T-helper 2 cell treated with Interferon-gamma antibody and Interleukin-4, amounts not matched to agents 5 μg/mL and 100 μg/mL, for 36 hours (primary cell): ENCODE data around the gene DCTN4.
A peak's percentile ranks its signal among the peaks of the same experiment; 100 is the strongest.
"Not testable (repeated sequence)": the region's sequence is repeated elsewhere in the genome, so short reads cannot be mapped to it uniquely, and the experiment has no call there.

Experiments
- DNase-seq: peaks from one replicate; pipeline ENCODE4 v3.0.0; 2021; ENCODE audit warnings: low spot score
- H3K27ac Mint-ChIP-seq: one replicate; pipeline ENCODE4 v1.8.0; 2021; ENCODE audit warnings: mild to moderate bottlenecking, mixed read lengths
- H3K27me3 Mint-ChIP-seq: one replicate; pipeline ENCODE4 v1.8.0; 2021; ENCODE audit warnings: low read depth, mixed read lengths
- H3K36me3 Mint-ChIP-seq: one replicate; pipeline ENCODE4 v1.8.0; 2021; ENCODE audit warnings: low read depth, mixed read lengths
- H3K4me1 Mint-ChIP-seq: one replicate; pipeline ENCODE4 v1.8.0; 2021; ENCODE audit warnings: low read depth, mixed read lengths
- H3K4me3 Mint-ChIP-seq: one replicate; pipeline ENCODE4 v1.8.0; 2022; ENCODE audit warnings: mild to moderate bottlenecking, moderate library complexity, mixed read lengths
- H3K9me3 Mint-ChIP-seq: one replicate; pipeline ENCODE4 v1.8.0; 2021; ENCODE audit warnings: mixed read lengths

Gene DCTN4

DNA sequence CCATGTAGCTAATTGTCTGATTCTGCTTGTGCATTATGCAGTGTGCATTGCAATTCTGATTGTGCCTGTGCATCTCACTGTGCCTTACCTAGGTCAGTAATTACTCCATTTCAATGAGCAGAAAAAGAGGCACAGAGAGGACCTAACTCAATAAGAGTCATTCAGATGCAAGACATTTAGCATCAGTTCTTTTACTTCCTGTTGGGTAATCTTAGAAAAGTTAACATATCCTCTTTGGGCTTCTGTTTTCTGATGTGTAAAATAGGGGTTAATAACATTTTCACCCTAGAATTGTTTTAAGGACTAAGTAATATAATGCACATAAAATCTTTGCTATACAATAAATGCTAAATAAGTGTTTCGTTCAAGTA is 7.0 kb upstream of the DCTN4 start:
- Mint-ChIP-seq H3K4me1 (peaks cover 18% of the 10 kb centered on the region), H3K9me3 (peaks cover 11% of the 10 kb centered on the region), H3K27ac (no peak overlapping the region), H3K27me3 (no peaks in the 10 kb centered on the region), H3K4me3 (no peak overlapping the region), H3K36me3 (peaks cover 3% of the 10 kb centered on the region)
- DNase-seq = no peak

DNA sequence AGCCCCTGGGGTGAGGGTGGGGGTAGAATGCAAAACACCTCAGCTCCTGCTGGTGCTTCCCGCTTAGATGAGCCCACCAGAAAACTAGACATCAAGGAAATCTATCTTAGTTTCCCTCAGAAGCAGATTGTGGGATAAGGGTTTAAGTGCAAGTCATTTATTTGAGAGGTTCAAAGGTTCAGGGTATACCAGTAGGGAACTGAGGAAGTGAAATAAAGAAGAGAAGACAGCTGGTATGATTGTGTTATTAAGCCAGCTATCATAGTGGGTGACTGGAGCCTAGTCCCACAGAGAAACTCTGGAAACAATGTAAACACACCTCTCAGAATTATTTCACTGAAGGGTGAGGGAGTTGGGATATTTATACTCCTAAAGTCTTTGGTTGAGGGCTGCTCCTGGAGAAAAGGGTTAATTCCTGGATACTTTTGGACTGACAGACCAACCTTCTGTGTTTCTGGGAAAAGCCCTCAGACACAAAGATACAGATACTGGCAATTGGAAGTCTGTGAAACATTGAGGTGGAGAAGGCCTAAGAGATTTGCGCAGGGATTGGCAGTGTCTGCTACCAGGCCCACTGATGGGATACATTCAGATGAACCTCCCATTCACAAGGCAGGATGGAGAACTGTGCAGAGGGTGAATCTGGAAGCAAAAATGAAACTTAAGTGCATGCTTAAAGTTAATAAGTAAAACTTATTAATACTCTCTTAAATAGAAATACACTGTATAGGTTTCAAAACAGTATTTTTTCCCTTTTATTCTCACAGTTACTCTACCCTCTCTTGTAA is 6.4 kb upstream of the DCTN4 start:
- DNase-seq = no peak
- H3K27ac Mint-ChIP-seq = no peak overlapping the region
- no peaks in the 10 kb centered on the region for H3K27me3 Mint-ChIP-seq
- no peak overlapping the region for H3K4me3 Mint-ChIP-seq
- H3K9me3 Mint-ChIP-seq = peaks cover 8% of the 10 kb centered on the region
- no peaks in the 10 kb centered on the region for H3K36me3 Mint-ChIP-seq
- H3K4me1 Mint-ChIP-seq = peaks cover 14% of the 10 kb centered on the region

DNA sequence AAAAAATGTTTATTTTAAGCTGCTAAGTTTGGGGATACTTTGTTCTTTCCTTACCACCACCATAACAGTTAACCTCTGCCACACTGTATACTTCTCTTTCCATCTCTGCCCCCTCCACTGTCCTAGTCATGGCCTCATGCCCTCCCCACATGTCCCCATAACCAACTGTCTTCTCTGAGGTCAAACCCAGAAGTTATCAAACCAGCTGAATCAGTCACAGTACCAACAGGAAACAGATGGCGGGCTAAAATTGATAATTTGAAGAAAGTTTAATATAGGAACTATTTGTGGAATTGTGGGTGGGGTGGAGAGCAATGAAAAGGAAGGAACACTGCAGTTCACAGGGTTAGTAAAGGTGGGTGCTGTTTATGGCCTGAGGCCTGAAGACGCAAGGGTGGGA is 5.7 kb upstream of the DCTN4 start:
- no peak for DNase-seq
- Mint-ChIP-seq H3K27me3 (no peaks in the 10 kb centered on the region), H3K4me1 (peaks cover 12% of the 10 kb centered on the region), H3K36me3 (no peaks in the 10 kb centered on the region), H3K4me3 (no peak overlapping the region), H3K27ac (no peak overlapping the region), H3K9me3 (peaks cover 8% of the 10 kb centered on the region)

DNA sequence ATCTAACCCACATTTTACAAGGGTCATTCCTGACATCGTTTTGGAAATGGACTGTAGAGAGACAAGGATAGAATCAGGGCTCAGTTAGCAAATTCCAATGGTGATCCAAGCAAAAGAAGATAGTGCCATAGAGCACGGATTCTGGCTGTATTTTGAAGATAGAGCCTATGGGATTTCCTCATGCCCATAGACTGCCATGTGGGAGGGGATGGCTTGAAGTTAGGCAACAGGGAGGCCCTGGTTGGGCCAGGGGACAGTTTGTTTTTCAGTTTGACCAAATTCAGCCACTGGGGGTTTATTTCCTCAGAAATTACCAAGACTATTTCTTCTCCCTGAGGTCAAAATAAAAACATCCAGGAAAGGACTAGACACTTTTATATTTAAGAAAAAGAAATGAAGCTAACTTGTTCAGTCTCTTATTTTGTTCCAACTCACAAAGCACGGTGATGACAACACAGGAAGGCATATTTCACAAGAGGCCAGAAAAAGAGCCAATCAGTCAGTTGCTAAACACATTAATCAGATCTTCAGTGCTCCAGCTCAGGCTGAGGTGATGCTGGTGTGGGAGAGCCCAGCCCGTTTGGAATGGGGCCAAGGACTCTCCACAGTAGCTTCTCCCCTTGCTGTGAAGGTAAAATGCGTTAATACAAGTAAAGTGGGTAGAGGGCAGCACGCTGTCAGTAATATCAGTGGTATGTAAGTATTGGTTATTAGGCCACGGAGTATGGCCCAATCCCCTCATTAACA is 4.4 kb upstream of the DCTN4 start:
- DNase-seq = no peak
- H3K27ac Mint-ChIP-seq = no peak overlapping the region

DNA sequence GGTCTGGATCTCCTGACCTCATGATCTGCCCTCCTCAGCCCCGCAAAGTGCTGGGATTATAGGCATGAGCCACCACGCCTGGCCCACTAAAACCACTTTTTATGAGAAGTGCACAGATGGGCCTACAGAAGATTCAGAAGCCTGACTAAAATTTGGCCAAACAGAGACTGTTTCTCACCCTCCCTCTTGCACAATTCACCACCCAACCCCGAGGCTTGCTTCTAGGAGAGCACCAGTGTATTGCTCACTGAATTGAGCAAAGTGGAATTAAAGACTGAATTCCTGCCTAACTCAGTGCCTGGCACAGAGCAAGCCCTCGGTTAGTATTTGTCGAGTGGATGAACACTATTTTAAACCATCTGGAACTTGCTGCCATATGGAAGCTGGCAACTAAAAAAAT is 3.4 kb upstream of the DCTN4 start:
- Mint-ChIP-seq H3K4me3 (no peak overlapping the region), H3K36me3 (peaks cover 2% of the 10 kb centered on the region), H3K4me1 (peaks cover 17% of the 10 kb centered on the region), H3K27me3 (no peaks in the 10 kb centered on the region), H3K9me3 (peaks cover 8% of the 10 kb centered on the region), H3K27ac (no peak overlapping the region)
- DNase-seq = no peak

More for the DNA sequence above, 4.4 kb upstream of the DCTN4 start:
- Mint-ChIP-seq H3K27me3 (no peaks in the 10 kb centered on the region), H3K36me3 (no peaks in the 10 kb centered on the region), H3K4me3 (no peak overlapping the region), H3K4me1 (peaks cover 12% of the 10 kb centered on the region), H3K9me3 (peaks cover 8% of the 10 kb centered on the region)

DNA sequence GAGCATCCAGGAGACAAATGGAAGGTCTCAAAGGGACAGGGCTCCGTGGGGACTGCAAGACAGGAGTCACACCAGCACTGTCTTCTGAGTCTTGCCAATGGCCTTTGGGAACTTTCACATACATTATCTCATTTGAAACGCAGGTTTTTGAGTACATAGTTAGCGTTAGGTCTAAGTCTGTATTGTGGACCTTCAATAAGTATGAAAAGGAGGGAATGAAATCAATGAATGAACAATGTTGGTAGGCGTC is 442 bp upstream of the DCTN4 start:
- Mint-ChIP-seq H3K9me3 (no peaks in the 10 kb centered on the region), H3K36me3 (peaks cover 21% of the 10 kb centered on the region), H3K27me3 (no peaks in the 10 kb centered on the region), H3K4me3 (no peak overlapping the region), H3K27ac (no peak overlapping the region), H3K4me1 (peaks cover 22% of the 10 kb centered on the region)
- no peak for DNase-seq

DNA sequence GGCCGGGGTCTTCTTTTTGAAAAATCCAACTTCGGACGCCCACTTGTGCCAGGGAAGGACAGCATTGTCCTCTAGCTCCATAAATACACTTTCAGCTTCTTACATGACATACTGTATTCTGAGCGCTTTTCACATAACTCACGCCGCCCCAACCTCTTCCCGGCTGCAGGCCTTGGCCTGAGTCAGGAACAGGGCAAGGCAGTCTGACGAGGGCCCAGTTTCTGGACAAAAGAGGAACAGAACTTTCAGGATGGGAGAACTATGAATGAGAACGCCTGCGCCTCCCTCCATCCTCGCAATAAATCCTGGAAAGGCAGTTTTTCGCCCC is 650 bp downstream of the DCTN4 start:
- DNase-seq = no peak
- Mint-ChIP-seq H3K4me1 (peaks cover 21% of the 10 kb centered on the region), H3K27me3 (no peaks in the 10 kb centered on the region), H3K4me3 (no peak overlapping the region), H3K9me3 (no peaks in the 10 kb centered on the region), H3K36me3 (peaks cover 32% of the 10 kb centered on the region), H3K27ac (no peak overlapping the region)

DNA sequence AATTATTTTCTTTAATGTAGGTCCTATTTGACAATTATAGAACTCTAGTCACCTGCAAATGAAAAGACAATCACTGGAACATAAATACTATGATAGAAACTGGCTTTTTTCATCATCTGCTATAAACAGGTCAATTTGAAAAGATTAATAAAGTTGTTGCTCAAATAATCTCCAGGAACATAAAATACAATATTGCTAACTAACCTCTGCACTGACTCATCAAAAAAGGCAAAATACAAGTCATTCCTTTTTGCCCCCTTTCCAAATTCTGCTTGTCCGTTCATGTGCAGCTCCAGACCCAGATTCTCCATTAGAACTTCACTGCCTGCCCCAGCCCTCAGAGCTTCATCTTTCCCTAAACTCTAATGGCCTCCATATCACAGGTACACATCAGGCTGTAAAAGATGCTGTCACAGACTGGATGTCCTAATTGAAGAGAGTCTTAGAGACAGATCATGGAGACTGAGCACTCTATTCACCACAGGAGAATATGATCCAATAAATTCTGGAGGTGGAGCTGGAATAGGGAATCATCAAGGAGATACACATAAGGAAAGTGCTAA is 1.6 kb downstream of the DCTN4 start:
- Mint-ChIP-seq H3K4me3 (peak overlapping the region; percentile 66), H3K4me1 (peaks cover 23% of the 10 kb centered on the region), H3K9me3 (no peaks in the 10 kb centered on the region), H3K27me3 (no peaks in the 10 kb centered on the region), H3K27ac (peak overlapping the region; percentile 32), H3K36me3 (peaks cover 39% of the 10 kb centered on the region)
- DNase-seq = no peak

DNA sequence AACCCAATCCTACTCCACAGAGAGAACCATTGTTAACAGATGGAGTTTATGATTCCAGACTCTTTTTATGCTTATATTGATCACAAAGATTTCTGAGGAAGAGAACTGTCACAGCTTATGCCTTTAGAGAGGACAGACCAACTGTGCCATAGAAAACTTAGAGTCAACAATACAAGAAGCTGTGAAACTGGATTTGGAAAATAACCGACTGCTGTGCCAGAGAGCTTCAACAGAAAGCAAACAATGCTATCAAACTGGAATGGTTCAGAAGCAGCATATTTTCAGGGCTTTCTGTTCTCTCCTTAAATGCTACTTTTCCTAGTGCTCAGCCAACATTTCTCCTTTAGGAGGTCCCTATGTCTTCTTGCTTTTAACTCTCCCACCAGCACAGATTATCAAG is 5.0 kb downstream of the DCTN4 start:
- Mint-ChIP-seq H3K27ac (no peak overlapping the region), H3K4me1 (peaks cover 37% of the 10 kb centered on the region), H3K36me3 (peaks cover 60% of the 10 kb centered on the region), H3K9me3 (no peaks in the 10 kb centered on the region), H3K27me3 (no peaks in the 10 kb centered on the region), H3K4me3 (no peak overlapping the region)
- no peak for DNase-seq

DNA sequence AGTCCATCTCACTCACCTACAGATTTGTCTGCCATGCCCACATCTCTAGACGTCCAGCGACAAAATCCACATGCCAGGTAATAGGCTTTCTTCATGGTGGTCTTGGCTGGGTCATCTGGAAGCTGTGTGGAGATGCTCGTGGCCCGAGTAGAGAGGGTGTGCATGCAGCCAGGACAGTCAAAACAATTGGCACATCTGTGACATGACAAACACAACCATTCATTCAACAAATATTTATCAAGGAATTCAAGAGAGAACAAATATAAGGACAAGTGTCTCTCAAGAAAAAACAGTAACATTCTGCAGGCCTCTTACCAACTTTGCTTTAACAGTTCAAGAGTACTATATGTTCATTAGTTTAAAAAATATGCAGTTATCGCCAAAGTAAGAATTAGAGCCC is 5.4 kb downstream of the DCTN4 start:
- Mint-ChIP-seq H3K9me3 (no peaks in the 10 kb centered on the region), H3K4me3 (no peak overlapping the region), H3K36me3 (peaks cover 61% of the 10 kb centered on the region), H3K27ac (no peak overlapping the region), H3K4me1 (peaks cover 37% of the 10 kb centered on the region), H3K27me3 (no peaks in the 10 kb centered on the region)
- no peak for DNase-seq

DNA sequence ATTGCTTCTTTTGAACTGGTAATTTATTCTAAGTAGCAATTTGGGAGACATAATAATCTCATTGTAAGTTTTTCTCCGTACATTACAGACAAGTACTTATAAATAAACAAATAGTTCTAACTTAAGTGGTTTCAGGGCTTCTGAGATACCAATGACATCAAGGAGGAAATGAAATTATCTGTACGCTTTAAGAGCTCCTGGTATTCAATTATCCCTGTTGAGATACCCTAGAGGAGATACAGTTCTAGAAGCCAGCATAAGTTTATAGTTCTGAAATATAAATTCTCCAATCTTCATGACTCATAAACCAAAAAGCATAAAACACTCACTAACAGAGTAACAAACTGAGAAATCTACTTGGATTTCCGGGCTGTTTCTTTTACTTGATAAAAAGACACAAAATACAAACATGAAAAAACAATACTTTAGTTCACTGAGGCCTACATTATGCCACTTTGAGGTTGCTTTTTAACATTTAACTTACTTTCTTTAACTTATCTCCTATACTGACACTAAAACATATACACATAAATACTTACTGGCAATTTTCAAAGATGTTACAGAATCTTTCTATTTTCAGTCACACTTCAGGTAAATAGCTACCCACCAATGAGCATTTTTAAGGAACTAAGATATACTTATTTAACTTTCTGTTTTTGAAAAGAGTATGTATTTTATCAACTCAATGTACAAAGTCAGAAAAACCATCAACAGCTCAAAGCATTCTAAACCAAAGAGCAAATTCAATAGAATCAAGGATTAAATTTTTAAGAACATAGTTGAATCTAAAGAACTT is 7.5 kb downstream of the DCTN4 start:
- Mint-ChIP-seq H3K27me3 (no peaks in the 10 kb centered on the region), H3K36me3 (peaks cover 63% of the 10 kb centered on the region), H3K4me3 (no peak overlapping the region), H3K9me3 (no peaks in the 10 kb centered on the region), H3K4me1 (peaks cover 29% of the 10 kb centered on the region), H3K27ac (no peak overlapping the region)
- no peak for DNase-seq

DNA sequence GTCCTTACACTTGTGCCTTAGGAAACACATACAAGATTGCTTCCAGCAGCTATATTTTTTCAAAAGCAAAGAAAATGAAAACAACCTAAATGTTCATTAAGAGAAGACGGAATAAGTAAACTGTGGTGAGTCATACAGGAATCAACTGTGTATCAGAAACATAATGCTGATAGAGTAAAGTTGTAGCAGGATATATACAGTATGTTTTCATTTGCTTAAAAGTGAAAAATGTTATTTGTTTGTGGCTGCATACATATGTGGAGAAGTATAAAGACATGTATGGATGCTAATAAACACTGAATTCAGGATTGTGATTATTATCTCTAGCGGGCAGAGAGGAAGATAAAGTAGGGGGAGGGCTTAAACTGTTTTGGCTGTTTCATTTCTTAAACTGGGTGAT is 8.3 kb downstream of the DCTN4 start:
- Mint-ChIP-seq H3K27ac (no peak overlapping the region), H3K9me3 (no peaks in the 10 kb centered on the region), H3K36me3 (peaks cover 62% of the 10 kb centered on the region), H3K4me3 (no peak overlapping the region), H3K27me3 (no peaks in the 10 kb centered on the region), H3K4me1 (peaks cover 32% of the 10 kb centered on the region)
- no peak for DNase-seq

DNA sequence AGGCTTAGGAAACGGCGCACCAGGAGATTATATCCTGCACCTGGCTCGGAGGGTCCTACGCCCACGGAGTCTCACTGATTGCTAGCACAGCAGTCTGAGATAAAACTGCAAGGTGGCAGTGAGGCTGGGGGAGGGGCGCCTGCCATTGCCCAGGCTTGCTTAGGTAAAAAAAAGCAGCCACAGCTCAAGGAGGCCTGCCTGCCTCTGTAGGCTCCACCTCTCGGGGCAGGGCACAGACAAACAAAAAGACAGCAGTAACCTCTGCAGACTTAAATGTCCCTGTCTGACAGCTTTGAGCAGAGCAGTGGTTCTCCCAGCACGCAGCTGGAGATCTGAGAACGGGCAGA is 15.7 kb downstream of the DCTN4 start:
- H3K27me3 Mint-ChIP-seq, H3K4me3 Mint-ChIP-seq, H3K9me3 Mint-ChIP-seq, H3K27ac Mint-ChIP-seq, DNase-seq: not testable (repeated sequence)
- peaks cover 39% of the 10 kb centered on the region for H3K4me1 Mint-ChIP-seq
- H3K36me3 Mint-ChIP-seq = peaks cover 51% of the 10 kb centered on the region

DNA sequence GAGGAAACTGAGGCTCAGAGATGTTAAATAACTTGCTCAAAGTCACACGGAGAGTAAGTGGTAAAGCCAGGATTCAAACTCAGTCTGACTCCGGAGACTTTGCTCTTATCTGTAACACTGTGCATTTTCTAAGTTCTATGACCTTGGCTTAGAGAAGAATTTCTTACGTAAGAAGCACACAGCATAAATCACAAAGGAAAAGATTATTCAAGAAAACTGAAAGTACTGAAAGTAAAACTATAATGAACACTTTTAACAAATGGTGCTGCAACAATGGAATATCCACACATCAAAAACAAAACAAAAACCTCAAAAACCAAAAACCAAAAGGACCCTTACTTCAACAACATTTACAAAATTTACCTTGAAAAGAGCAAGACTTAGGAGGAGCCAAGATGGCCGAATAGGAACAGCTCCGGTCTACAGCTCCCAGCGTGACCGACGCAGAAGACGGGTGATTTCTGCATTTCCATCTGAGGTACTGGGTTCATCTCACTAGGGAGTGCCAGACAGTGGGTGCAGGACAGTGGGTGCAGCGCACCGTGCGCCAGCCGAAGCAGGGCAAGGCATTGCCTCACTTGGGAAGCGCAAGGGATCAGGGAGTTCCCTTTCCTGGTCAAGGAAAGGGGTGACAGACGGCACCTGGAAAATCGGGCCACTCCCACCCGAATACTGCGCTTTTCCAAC is 16.2 kb downstream of the DCTN4 start:
- DNase-seq, H3K27me3 Mint-ChIP-seq, H3K9me3 Mint-ChIP-seq: not testable (repeated sequence)
- Mint-ChIP-seq H3K4me1 (peaks cover 45% of the 10 kb centered on the region), H3K4me3 (peak overlapping the region; percentile 69), H3K36me3 (peaks cover 54% of the 10 kb centered on the region), H3K27ac (peak overlapping the region; percentile 84)
